SK-N-SH treated with all-trans-retinoic acid at 6 μM for 48 hours (cell line): ENCODE results near the gene RNF40.

ENCODE experiments used
- ATAC-seq: fragments of 200-7000 bp; cut with Tn5 transposase; 3 replicates; pipeline ENCODE4 v1.9.1; 2020; ENCODE audit warnings: mild to moderate bottlenecking, moderate library complexity
- ARNTL ChIP-seq: fragments of 450-650 bp; formaldehyde crosslinking; IDR thresholded peaks from 2 replicates; pipeline ENCODE4 v1.5.0; 2020; ENCODE audit warnings: low read depth, mild to moderate bottlenecking, moderate library complexity, borderline replicate concordance
- BACH2 ChIP-seq: fragments of 250-450 bp; sonication (Bioruptor Pico); IDR thresholded peaks from 2 replicates; pipeline ENCODE4 v1.9.0; 2021; ENCODE audit warnings: mild to moderate bottlenecking, borderline replicate concordance
- ESRRG ChIP-seq: fragments of 250-450 bp; sonication (Bioruptor Pico); IDR thresholded peaks from 2 replicates; pipeline ENCODE4 v1.6.1; 2021; ENCODE audit warnings: mild to moderate bottlenecking
- GLIS3 ChIP-seq: fragments of 250-450 bp; sonication (Bioruptor Pico); IDR thresholded peaks from 2 replicates; pipeline ENCODE4 v1.5.0; 2020; ENCODE audit warnings: mild to moderate bottlenecking, moderate library complexity
- OSR1 ChIP-seq: fragments of 250-450 bp; sonication (Bioruptor Pico); IDR thresholded peaks from 2 replicates; pipeline ENCODE4 v1.8.0; 2022; ENCODE audit warnings: moderate library complexity, mild to moderate bottlenecking, inconsistent platforms
- PPARA ChIP-seq: fragments of 250-450 bp; sonication (Bioruptor Pico); IDR thresholded peaks from 2 replicates; pipeline ENCODE4 v1.5.0; 2020; ENCODE audit warnings: mild to moderate bottlenecking, borderline replicate concordance
- RARB ChIP-seq: fragments of 250-450 bp; sonication (Bioruptor Pico); IDR thresholded peaks from 2 replicates; pipeline ENCODE4 v1.8.0; 2021; ENCODE audit warnings: mild to moderate bottlenecking, moderate library complexity
- SNAI2 ChIP-seq: fragments of 250-450 bp; sonication (Bioruptor Pico); IDR thresholded peaks from 2 replicates; pipeline ENCODE4 v1.5.0; 2020; ENCODE audit warnings: mild to moderate bottlenecking, moderate library complexity
- TCF4 ChIP-seq: fragments of 250-450 bp; sonication (Bioruptor Pico); IDR thresholded peaks from 2 replicates; pipeline ENCODE4 v1.8.0; 2021; ENCODE audit warnings: mild to moderate bottlenecking, moderate library complexity, borderline replicate concordance
- TOX ChIP-seq: fragments of 250-450 bp; sonication (Bioruptor Pico); IDR thresholded peaks from 2 replicates; pipeline ENCODE4 v1.8.0; 2021; ENCODE audit warnings: mild to moderate bottlenecking, moderate library complexity, borderline replicate concordance
- ZC3H10 ChIP-seq: fragments of 250-450 bp; sonication (Bioruptor Pico); IDR thresholded peaks from 2 replicates; pipeline ENCODE4 v1.5.1; 2021; ENCODE audit warnings: mild to moderate bottlenecking, moderate library complexity
- ZFP3 ChIP-seq: fragments of 250-450 bp; sonication (Bioruptor Pico); IDR thresholded peaks from 2 replicates; pipeline ENCODE4 v1.5.0; 2020; ENCODE audit warnings: mild to moderate bottlenecking, moderate library complexity
- ZFP30 ChIP-seq: fragments of 450-650 bp; formaldehyde crosslinking; IDR thresholded peaks from 2 replicates; pipeline ENCODE4 v1.5.0; 2022; ENCODE audit warnings: mild to moderate bottlenecking, moderate library complexity
- ZNF565 ChIP-seq: fragments of 450-650 bp; formaldehyde crosslinking; conservative IDR thresholded peaks from 2 replicates; pipeline ENCODE4 v1.5.0; 2020; ENCODE audit warnings: low read depth, mild to moderate bottlenecking, moderate library complexity
- ZNF70 ChIP-seq: fragments of 450-650 bp; formaldehyde crosslinking; IDR thresholded peaks from 2 replicates; pipeline ENCODE4 v1.5.0; 2020; ENCODE audit warnings: mild to moderate bottlenecking, moderate library complexity
- ZNF8 ChIP-seq: fragments of 450-650 bp; formaldehyde crosslinking; IDR thresholded peaks from 2 replicates; pipeline ENCODE4 v1.5.0; 2020; ENCODE audit warnings: mild to moderate bottlenecking, moderate library complexity
- TF ChIP-seq, protein P1 (sequence below): fragments of 250-450 bp; sonication (Bioruptor Pico); IDR thresholded peaks from 2 replicates; pipeline ENCODE4 v1.5.1; 2021; ENCODE audit warnings: mild to moderate bottlenecking, moderate library complexity
- TF ChIP-seq, protein P2 (sequence below): fragments of 250-450 bp; sonication (Bioruptor Pico); IDR thresholded peaks from 2 replicates; pipeline ENCODE4 v1.5.1; 2020; ENCODE audit warnings: low read depth, mild to moderate bottlenecking, moderate library complexity
- TF ChIP-seq, protein P3 (sequence below): fragments of 250-450 bp; sonication (Bioruptor Pico); IDR thresholded peaks from 2 replicates; pipeline ENCODE4 v1.8.0; 2020; ENCODE audit warnings: mild to moderate bottlenecking, moderate library complexity, borderline replicate concordance
- TF ChIP-seq, protein P4 (sequence below): fragments of 250-450 bp; sonication (Bioruptor Pico); IDR thresholded peaks from 2 replicates; pipeline ENCODE4 v1.5.0; 2020; ENCODE audit warnings: mild to moderate bottlenecking, moderate library complexity
- TF ChIP-seq, protein P5 (sequence below): fragments of 250-450 bp; sonication (Bioruptor Pico); IDR thresholded peaks from 2 replicates; pipeline ENCODE4 v1.8.0; 2021; ENCODE audit warnings: low read depth, mild to moderate bottlenecking, moderate library complexity, borderline replicate concordance

Gene RNF40

DNA sequence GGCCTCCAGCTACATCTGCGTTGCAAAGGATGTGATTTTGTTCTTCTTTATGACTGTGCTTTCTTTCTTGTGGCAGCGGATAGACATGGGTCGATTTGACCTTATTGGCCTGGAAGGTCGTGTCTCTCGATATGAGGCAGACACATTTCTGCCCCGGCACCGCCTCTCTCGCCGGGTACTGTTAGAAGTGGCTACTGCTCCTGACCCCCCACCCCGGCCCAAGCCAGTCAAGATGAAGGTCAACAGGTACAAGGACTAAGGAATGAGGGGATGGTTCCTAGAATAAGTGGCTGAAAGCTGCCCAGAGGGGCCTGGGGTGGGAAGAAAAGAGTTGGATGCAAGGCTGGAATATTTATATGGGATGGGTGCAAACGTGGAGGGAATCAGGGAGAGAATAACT lies 42.0 kb upstream of the RNF40 start:
- ATAC-seq, result no peak
- no peak for TF ChIP-seq OSR1 (CRISPR knock-in tag)
- no peak for TF ChIP-seq ESRRG (CRISPR knock-in tag)
- TF ChIP-seq, protein P1, sequence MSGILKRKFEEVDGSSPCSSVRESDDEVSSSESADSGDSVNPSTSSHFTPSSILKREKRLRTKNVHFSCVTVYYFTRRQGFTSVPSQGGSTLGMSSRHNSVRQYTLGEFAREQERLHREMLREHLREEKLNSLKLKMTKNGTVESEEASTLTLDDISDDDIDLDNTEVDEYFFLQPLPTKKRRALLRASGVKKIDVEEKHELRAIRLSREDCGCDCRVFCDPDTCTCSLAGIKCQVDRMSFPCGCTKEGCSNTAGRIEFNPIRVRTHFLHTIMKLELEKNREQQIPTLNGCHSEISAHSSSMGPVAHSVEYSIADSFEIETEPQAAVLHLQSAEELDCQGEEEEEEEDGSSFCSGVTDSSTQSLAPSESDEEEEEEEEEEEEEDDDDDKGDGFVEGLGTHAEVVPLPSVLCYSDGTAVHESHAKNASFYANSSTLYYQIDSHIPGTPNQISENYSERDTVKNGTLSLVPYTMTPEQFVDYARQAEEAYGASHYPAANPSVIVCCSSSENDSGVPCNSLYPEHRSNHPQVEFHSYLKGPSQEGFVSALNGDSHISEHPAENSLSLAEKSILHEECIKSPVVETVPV (CRISPR knock-in tag), result no peak
- no peak for TF ChIP-seq ZC3H10 (CRISPR knock-in tag)
- TF ChIP-seq, protein P2, sequence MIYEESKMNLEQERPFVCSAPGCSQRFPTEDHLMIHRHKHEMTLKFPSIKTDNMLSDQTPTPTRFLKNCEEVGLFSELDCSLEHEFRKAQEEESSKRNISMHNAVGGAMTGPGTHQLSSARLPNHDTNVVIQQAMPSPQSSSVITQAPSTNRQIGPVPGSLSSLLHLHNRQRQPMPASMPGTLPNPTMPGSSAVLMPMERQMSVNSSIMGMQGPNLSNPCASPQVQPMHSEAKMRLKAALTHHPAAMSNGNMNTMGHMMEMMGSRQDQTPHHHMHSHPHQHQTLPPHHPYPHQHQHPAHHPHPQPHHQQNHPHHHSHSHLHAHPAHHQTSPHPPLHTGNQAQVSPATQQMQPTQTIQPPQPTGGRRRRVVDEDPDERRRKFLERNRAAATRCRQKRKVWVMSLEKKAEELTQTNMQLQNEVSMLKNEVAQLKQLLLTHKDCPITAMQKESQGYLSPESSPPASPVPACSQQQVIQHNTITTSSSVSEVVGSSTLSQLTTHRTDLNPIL (CRISPR knock-in tag), result no peak
- TF ChIP-seq SNAI2 (CRISPR knock-in tag), result no peak
- TF ChIP-seq ZFP30 (CRISPR knock-in tag), result no peak
- no peak for TF ChIP-seq BACH2 (CRISPR knock-in tag)
- no peak for TF ChIP-seq ZNF565
- TF ChIP-seq, protein P3, sequence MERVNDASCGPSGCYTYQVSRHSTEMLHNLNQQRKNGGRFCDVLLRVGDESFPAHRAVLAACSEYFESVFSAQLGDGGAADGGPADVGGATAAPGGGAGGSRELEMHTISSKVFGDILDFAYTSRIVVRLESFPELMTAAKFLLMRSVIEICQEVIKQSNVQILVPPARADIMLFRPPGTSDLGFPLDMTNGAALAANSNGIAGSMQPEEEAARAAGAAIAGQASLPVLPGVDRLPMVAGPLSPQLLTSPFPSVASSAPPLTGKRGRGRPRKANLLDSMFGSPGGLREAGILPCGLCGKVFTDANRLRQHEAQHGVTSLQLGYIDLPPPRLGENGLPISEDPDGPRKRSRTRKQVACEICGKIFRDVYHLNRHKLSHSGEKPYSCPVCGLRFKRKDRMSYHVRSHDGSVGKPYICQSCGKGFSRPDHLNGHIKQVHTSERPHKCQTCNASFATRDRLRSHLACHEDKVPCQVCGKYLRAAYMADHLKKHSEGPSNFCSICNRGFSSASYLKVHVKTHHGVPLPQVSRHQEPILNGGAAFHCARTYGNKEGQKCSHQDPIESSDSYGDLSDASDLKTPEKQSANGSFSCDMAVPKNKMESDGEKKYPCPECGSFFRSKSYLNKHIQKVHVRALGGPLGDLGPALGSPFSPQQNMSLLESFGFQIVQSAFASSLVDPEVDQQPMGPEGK, result no peak
- TF ChIP-seq ZFP3 (CRISPR knock-in tag), result no peak
- TF ChIP-seq, protein P4, sequence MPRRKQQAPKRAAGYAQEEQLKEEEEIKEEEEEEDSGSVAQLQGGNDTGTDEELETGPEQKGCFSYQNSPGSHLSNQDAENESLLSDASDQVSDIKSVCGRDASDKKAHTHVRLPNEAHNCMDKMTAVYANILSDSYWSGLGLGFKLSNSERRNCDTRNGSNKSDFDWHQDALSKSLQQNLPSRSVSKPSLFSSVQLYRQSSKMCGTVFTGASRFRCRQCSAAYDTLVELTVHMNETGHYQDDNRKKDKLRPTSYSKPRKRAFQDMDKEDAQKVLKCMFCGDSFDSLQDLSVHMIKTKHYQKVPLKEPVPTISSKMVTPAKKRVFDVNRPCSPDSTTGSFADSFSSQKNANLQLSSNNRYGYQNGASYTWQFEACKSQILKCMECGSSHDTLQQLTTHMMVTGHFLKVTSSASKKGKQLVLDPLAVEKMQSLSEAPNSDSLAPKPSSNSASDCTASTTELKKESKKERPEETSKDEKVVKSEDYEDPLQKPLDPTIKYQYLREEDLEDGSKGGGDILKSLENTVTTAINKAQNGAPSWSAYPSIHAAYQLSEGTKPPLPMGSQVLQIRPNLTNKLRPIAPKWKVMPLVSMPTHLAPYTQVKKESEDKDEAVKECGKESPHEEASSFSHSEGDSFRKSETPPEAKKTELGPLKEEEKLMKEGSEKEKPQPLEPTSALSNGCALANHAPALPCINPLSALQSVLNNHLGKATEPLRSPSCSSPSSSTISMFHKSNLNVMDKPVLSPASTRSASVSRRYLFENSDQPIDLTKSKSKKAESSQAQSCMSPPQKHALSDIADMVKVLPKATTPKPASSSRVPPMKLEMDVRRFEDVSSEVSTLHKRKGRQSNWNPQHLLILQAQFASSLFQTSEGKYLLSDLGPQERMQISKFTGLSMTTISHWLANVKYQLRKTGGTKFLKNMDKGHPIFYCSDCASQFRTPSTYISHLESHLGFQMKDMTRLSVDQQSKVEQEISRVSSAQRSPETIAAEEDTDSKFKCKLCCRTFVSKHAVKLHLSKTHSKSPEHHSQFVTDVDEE (CRISPR knock-in tag), result no peak
- no peak for TF ChIP-seq ZNF8 (CRISPR knock-in tag)
- no peak for TF ChIP-seq RARB (CRISPR knock-in tag)
- no peak for TF ChIP-seq TOX (CRISPR knock-in tag)

DNA sequence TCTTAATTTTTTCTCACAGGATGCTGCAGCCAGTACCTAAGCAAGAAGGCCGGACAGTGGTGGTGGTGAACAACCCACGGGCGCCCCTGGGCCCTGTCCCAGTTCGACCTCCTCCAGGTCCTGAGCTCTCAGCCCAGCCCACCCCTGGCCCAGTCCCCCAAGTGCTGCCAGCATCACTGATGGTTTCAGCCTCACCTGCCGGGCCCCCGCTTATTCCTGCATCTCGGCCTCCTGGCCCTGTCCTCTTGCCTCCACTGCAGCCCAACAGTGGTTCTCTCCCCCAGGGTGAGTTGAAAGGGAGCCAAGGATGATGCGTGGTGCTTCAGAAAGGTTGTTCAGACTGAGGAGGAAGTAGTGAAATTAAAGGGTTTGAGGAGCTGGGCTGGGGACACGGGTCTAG lies 41.4 kb upstream of the RNF40 start:
- TF ChIP-seq, protein P4 (CRISPR knock-in tag), result no peak
- TF ChIP-seq, protein P5, sequence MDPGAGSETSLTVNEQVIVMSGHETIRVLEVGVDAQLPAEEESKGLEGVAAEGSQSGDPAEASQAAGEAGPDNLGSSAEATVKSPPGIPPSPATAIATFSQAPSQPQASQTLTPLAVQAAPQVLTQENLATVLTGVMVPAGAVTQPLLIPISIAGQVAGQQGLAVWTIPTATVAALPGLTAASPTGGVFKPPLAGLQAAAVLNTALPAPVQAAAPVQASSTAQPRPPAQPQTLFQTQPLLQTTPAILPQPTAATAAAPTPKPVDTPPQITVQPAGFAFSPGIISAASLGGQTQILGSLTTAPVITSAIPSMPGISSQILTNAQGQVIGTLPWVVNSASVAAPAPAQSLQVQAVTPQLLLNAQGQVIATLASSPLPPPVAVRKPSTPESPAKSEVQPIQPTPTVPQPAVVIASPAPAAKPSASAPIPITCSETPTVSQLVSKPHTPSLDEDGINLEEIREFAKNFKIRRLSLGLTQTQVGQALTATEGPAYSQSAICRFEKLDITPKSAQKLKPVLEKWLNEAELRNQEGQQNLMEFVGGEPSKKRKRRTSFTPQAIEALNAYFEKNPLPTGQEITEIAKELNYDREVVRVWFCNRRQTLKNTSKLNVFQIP (CRISPR knock-in tag), result no peak
- TF ChIP-seq GLIS3 (CRISPR knock-in tag) (no peak), PPARA (CRISPR knock-in tag) (no peak), ZFP30 (CRISPR knock-in tag) (no peak), ZC3H10 (CRISPR knock-in tag) (no peak), ARNTL (CRISPR knock-in tag) (no peak), ZNF70 (no peak), TCF4 (CRISPR knock-in tag) (no peak), ZNF8 (CRISPR knock-in tag) (no peak), BACH2 (CRISPR knock-in tag) (no peak), TOX (CRISPR knock-in tag) (no peak), RARB (CRISPR knock-in tag) (no peak), ESRRG (CRISPR knock-in tag) (no peak)
- TF ChIP-seq, protein P2 (CRISPR knock-in tag), result no peak
- TF ChIP-seq, protein P3, result no peak
- TF ChIP-seq, protein P1 (CRISPR knock-in tag), result no peak
- no peak for ATAC-seq
